GM13977 (cell line): Measurements from ENCODE around the gene HMGCS2.

Experiments
- DNase-seq: peaks from one replicate; pipeline ENCODE4 v3.0.0; 2012; ENCODE audit warnings: low spot score
- CTCF ChIP-seq: IDR thresholded peaks from 2 replicates; pipeline ENCODE4 v1.5.1; 2012; ENCODE audit warnings: mild to moderate bottlenecking, control low read depth; ENCODE audit not compliant: insufficient read depth; ENCODE audit errors: extremely low read depth, missing control alignments
- in situ Hi-C: fragments of 300-500 bp; cut with MboI; formaldehyde crosslinking; loops from one replicate; pipeline ENCODE4 v1.12.0; 2022; ENCODE audit warnings: low sequenced_read_pairs, low pct_unique_long_range_greater_than_20kb, mixed read lengths, inconsistent platforms; ENCODE audit not compliant: unreplicated experiment

The HMGCS2 gene

GRCh38 chr1:119731741-119732430 is 36.8 kb downstream of the HMGCS2 start:
- no peak for DNase-seq
- no peak for TF ChIP-seq CTCF
- in situ Hi-C loops, result no loop called here

- no peak for TF ChIP-seq CTCF
- in situ Hi-C loops, result no loop called here
- no peak for DNase-seq
These were observed 37.6 kb downstream of the HMGCS2 start for GRCh38 chr1:119731060-119731459.

- in situ Hi-C loops, result no loop called here
- DNase-seq, result no peak
- TF ChIP-seq CTCF, result no peak
These were observed 39.7 kb downstream of the HMGCS2 start for GRCh38 chr1:119729044-119729443.

- in situ Hi-C loops, result no loop called here
- no peak for TF ChIP-seq CTCF
- DNase-seq, result no peak
These were observed 40.7 kb downstream of the HMGCS2 start for GRCh38 chr1:119727991-119728390.

- DNase-seq, result no peak
- TF ChIP-seq CTCF, result no peak
- in situ Hi-C loops, result no loop called here
These were observed 43.1 kb downstream of the HMGCS2 start for GRCh38 chr1:119725626-119726025.

GRCh38 chr1:119724611-119725218 is 44.0 kb downstream of the HMGCS2 start:
- in situ Hi-C loops, result no loop called here
- no peak for TF ChIP-seq CTCF
- DNase-seq, result no peak

- no peak for TF ChIP-seq CTCF
- no peak for DNase-seq
- in situ Hi-C loops, result no loop called here
These were observed 46.8 kb downstream of the HMGCS2 start for GRCh38 chr1:119721896-119722295.
